B cell (primary cell): ENCODE results near the gene MCF2L. TPM values are rescaled to one million over a fixed set of nuclear protein-coding genes. Genes with fewer than 3 reads are reported as not detected.

Experiments
- ATAC-seq: fragments of 200-7000 bp; cut with Tn5 transposase; one replicate; pipeline ENCODE4 v1.10.0; 2021; ENCODE audit warnings: low read depth, mild to moderate bottlenecking, moderate number of reproducible peaks, moderate library complexity
- CTCF ChIA-PET: fragments of 350-600 bp; sonication (Branson Sonifier 250); formaldehyde crosslinking; loops from one replicate; lab custom pipeline; 2021; ENCODE audit warnings: antibody characterized with exemption, inconsistent platforms; lab: Charles Lee
- POLR2A ChIA-PET: fragments of 350-600 bp; sonication (Branson Sonifier 250); formaldehyde crosslinking; loops from one replicate; lab custom pipeline; 2021; ENCODE audit warnings: antibody characterized with exemption; lab: Charles Lee
- DNase-seq: peaks from one replicate; pipeline ENCODE4 v3.0.0; 2013
- H2AFZ ChIP-seq: 2 replicates; pipeline ENCODE4 v1.6.1; 2012; ENCODE audit warnings: mild to moderate bottlenecking, low read depth, low read length; ENCODE audit not compliant: insufficient read depth, poor library complexity, severe bottlenecking
- H3K27ac ChIP-seq, 2 donors: 1 replicate in 1 of 2; 2 replicates in 1 of 2; pipeline ENCODE4 v1.5.1; 2012 to 2013; ENCODE audit warnings: low read length in 2 of 2, mild to moderate bottlenecking in 2 of 2, moderate library complexity in 1 of 2
- H3K27me3 ChIP-seq, 4 experiments: fragments of 200-600 bp in 1 of 4; sonication (generic) in 1 of 4; replicated peaks in 1 of 4; 1 replicate in 2 of 4; 2 replicates in 2 of 4; pipeline versions ENCODE4 v1.6.1 to v1.7.0; 2013 to 2016; ENCODE audit warnings: low read length in 3 of 4, mild to moderate bottlenecking in 2 of 4, mixed read lengths in 1 of 4, moderate library complexity in 1 of 4; ENCODE audit not compliant: insufficient read depth in 4 of 4, control insufficient read depth in 3 of 4; ENCODE audit errors: control extremely low read depth in 1 of 4
- H3K36me3 ChIP-seq, 2 experiments: replicated peaks in 1 of 2; 1 replicate in 1 of 2; 2 replicates in 1 of 2; pipeline versions ENCODE4 v1.6.1 to v1.7.1; 2013; ENCODE audit warnings: low read length in 1 of 2; ENCODE audit not compliant: insufficient read depth in 2 of 2, control insufficient read depth in 1 of 2; ENCODE audit errors: control extremely low read depth in 1 of 2, extremely low read depth in 1 of 2
- H3K4me1 ChIP-seq, 2 donors: fragments of 200-600 bp in 1 of 2; sonication (generic) in 1 of 2; 1 replicate in 1 of 2; 2 replicates in 1 of 2; pipeline versions ENCODE4 v1.5.1 to v1.6.1; 2013 to 2017; ENCODE audit warnings: low read length in 2 of 2; ENCODE audit not compliant: control insufficient read depth in 2 of 2, insufficient read depth in 2 of 2
- H3K4me2 ChIP-seq: replicated peaks from 2 replicates; pipeline ENCODE3; 2012; ENCODE audit warnings: mild to moderate bottlenecking, low read depth, low read length; ENCODE audit not compliant: poor library complexity, severe bottlenecking
- H3K4me3 ChIP-seq, 5 experiments: fragments of 200-600 bp in 1 of 5; sonication (generic) in 1 of 5; 1 replicate in 3 of 5; 2 replicates in 2 of 5; pipeline versions ENCODE4 v1.5.1 to v1.7.0; 2011 to 2016; ENCODE audit warnings: low read length in 4 of 5, mild to moderate bottlenecking in 4 of 5, low read depth in 2 of 5, control low read depth in 1 of 5, moderate library complexity in 1 of 5; ENCODE audit not compliant: insufficient read depth in 1 of 5; ENCODE audit errors: control extremely low read depth in 1 of 5, extremely low read depth in 1 of 5
- H3K79me2 ChIP-seq: fragments of 200-600 bp; sonication (generic); one replicate; pipeline ENCODE4 v1.6.0; 2016; ENCODE audit warnings: low read length; ENCODE audit not compliant: control insufficient read depth, insufficient read depth
- H3K9ac ChIP-seq: fragments of 200-600 bp; sonication (generic); 2 replicates; pipeline ENCODE4 v1.6.1; 2017; ENCODE audit warnings: mild to moderate bottlenecking, low read length, moderate library complexity
- H3K9me3 ChIP-seq, 3 donors: one replicate each; pipeline versions ENCODE4 v1.6.1 to v1.7.1; 2013; ENCODE audit warnings: low read length in 2 of 3; ENCODE audit not compliant: control insufficient read depth in 2 of 3, insufficient read depth in 1 of 3; ENCODE audit errors: control extremely low read depth in 1 of 3
- H4K20me1 ChIP-seq: 2 replicates; pipeline ENCODE4 v1.6.0; 2012; ENCODE audit warnings: mild to moderate bottlenecking, low read length; ENCODE audit not compliant: insufficient read depth, control insufficient read depth, poor library complexity, severe bottlenecking
- H3K27ac Mint-ChIP-seq: one replicate; pipeline ENCODE4 v1.8.0; 2021; ENCODE audit warnings: mixed read lengths
- H3K27me3 Mint-ChIP-seq: one replicate; pipeline ENCODE4 v1.8.0; 2021; ENCODE audit warnings: mixed read lengths
- H3K4me1 Mint-ChIP-seq: one replicate; pipeline ENCODE4 v1.8.0; 2021; ENCODE audit warnings: mixed read lengths
- H3K4me3 Mint-ChIP-seq: one replicate; pipeline ENCODE4 v1.8.0; 2021; ENCODE audit warnings: mixed read lengths
- H3K9me3 Mint-ChIP-seq: one replicate; pipeline ENCODE4 v1.8.0; 2022; ENCODE audit warnings: mixed read lengths; ENCODE audit not compliant: insufficient read depth
- CTCF ChIP-seq: fragments of 200-600 bp; IDR thresholded peaks from one replicate; pipeline ENCODE4 v1.8.0; 2022; ENCODE audit warnings: antibody characterized with exemption, mild to moderate bottlenecking
- EZH2 ChIP-seq: IDR thresholded peaks from 2 replicates; pipeline ENCODE4 v1.6.1; 2012; ENCODE audit warnings: borderline replicate concordance, low read depth, mild to moderate bottlenecking, moderate library complexity, low read length; ENCODE audit not compliant: insufficient read depth, poor library complexity, severe bottlenecking
- WGBS: methylation state at CpG from one replicate; pipeline ENCODE4 v1.1.5; 2013; ENCODE audit warnings: missing lambda C conversion rate; ENCODE audit not compliant: insufficient coverage; 5-methylcytosine and 5-hydroxymethylcytosine counted together
- intact Hi-C: fragments of 100-400 bp; cut with micrococcal nuclease; formaldehyde crosslinking; loops from one replicate; pipeline ENCODE4 v1.10.0; 2022
- polyA plus RNA-seq: library from polyadenylated mRNA; depleted of rRNA; stranded (reverse); fragments of >200 nt; gene quantifications from 2 replicates; pipeline ENCODE4 v1.2.3, GENCODE V29; 2012
- total RNA-seq, 2 donors: library from RNA; stranded (reverse); fragments of 120-200 nt in 1 of 2; gene quantifications; 1 replicate in 1 of 2; 2 replicates in 1 of 2; pipeline versions ENCODE4 v1.2.3 to v1.2.4, GENCODE V29; 2013 to 2022

Gene MCF2L
- total and polyA plus RNA-seq, 2 donors (not counting 1 experiment from before 2014, with no cell fraction given) = 3.7 to 8.2 TPM

- ChIA-PET POLR2A (no interaction called here), CTCF (interaction anchor here (1.4 kb wide), 1 partner anchor 9 kb away, joined by 4 read pairs; no protein-coding TSS in a partner anchor)
- WGBS = 94% methylated on average over 6 of the region's 9 CpGs
- no peak overlapping the region for H2AFZ ChIP-seq
- no peak overlapping the region for H3K4me2 ChIP-seq
- peaks cover 0 to 1% (median 0%) of the 10 kb centered on the region in 3 donors for H3K9me3 ChIP-seq
- no peaks in the 10 kb centered on the region for H4K20me1 ChIP-seq
- peaks cover 0 to 3% (median 0%) of the 10 kb centered on the region in 4 experiments for H3K27me3 ChIP-seq
- no peak for ATAC-seq
- peaks cover 22% of the 10 kb centered on the region for H3K27me3 Mint-ChIP-seq
- no peak overlapping the region for H3K4me3 Mint-ChIP-seq
- no peak for TF ChIP-seq EZH2
- H3K9ac ChIP-seq = no peak overlapping the region
- H3K36me3 ChIP-seq = no peaks in the 10 kb centered on the region
- H3K9me3 Mint-ChIP-seq = no peaks in the 10 kb centered on the region
- intact Hi-C loops = no loop called here
- H3K4me3 ChIP-seq = no peak overlapping the region
- no peak overlapping the region for H3K27ac ChIP-seq
- no peak overlapping the region for H3K27ac Mint-ChIP-seq
- DNase-seq = no peak
- no peaks in the 10 kb centered on the region for H3K4me1 Mint-ChIP-seq
- H3K4me1 ChIP-seq = no peaks in the 10 kb centered on the region
- H3K79me2 ChIP-seq = no peaks in the 10 kb centered on the region
These were observed 17.2 kb upstream of the MCF2L start for GRCh38 chr13:112951674-112952371.

GRCh38 chr13:112952759-112953551 is 16.1 kb upstream of the MCF2L start:
- POLR2A ChIA-PET = no interaction called here
- intact Hi-C loops = no loop called here

More at GRCh38 chr13:112952759-112953551, 16.1 kb upstream of the MCF2L start:
- Mint-ChIP-seq H3K4me3 (no peak overlapping the region), H3K9me3 (no peaks in the 10 kb centered on the region), H3K4me1 (no peaks in the 10 kb centered on the region), H3K27ac (no peak overlapping the region), H3K27me3 (peaks cover 16% of the 10 kb centered on the region)
- Histone ChIP-seq H4K20me1 (no peaks in the 10 kb centered on the region), H3K4me3 (no peak overlapping the region), H3K9me3 (peaks cover 0 to 1% (median 0%) of the 10 kb centered on the region in 3 donors), H3K27me3 (no peaks in the 10 kb centered on the region), H2AFZ (no peak overlapping the region), H3K9ac (no peak overlapping the region), H3K4me2 (no peak overlapping the region), H3K4me1 (no peaks in the 10 kb centered on the region), H3K36me3 (no peaks in the 10 kb centered on the region), H3K27ac (no peak overlapping the region), H3K79me2 (no peaks in the 10 kb centered on the region)
- DNase-seq (no peak), ATAC-seq (no peak)
- TF ChIP-seq CTCF = no peak
- no peak for TF ChIP-seq EZH2
- CTCF ChIA-PET = interaction anchor here (1.4 kb wide), 1 partner anchor 10 kb away, joined by 4 read pairs; no protein-coding TSS in a partner anchor
- 83% methylated on average over 12 of the region's 17 CpGs for WGBS
